T-helper 1 cell treated with Interleukin-12 subunit alpha and Interleukin-12 subunit beta and Interleukin-4 antibody, amounts not matched to agents 30 μg/mL and 1 μg/mL, for 36 hours (primary cell): ENCODE results near the gene KCNT1.

Source experiments
- H3K27ac Mint-ChIP-seq: one replicate; pipeline ENCODE4 v1.8.0; 2021; ENCODE audit warnings: mild to moderate bottlenecking, mixed read lengths
- H3K27me3 Mint-ChIP-seq: one replicate; pipeline ENCODE4 v1.8.0; 2021; ENCODE audit warnings: low read depth, mixed read lengths
- H3K36me3 Mint-ChIP-seq: one replicate; pipeline ENCODE4 v1.8.0; 2021; ENCODE audit warnings: low read depth, mixed read lengths
- H3K4me1 Mint-ChIP-seq: one replicate; pipeline ENCODE4 v1.8.0; 2021; ENCODE audit warnings: low read depth, mixed read lengths
- H3K4me3 Mint-ChIP-seq: one replicate; pipeline ENCODE4 v1.8.0; 2021; ENCODE audit warnings: mild to moderate bottlenecking, moderate library complexity, mixed read lengths
- H3K9me3 Mint-ChIP-seq: one replicate; pipeline ENCODE4 v1.8.0; 2021; ENCODE audit warnings: mixed read lengths

KCNT1 gene

DNA sequence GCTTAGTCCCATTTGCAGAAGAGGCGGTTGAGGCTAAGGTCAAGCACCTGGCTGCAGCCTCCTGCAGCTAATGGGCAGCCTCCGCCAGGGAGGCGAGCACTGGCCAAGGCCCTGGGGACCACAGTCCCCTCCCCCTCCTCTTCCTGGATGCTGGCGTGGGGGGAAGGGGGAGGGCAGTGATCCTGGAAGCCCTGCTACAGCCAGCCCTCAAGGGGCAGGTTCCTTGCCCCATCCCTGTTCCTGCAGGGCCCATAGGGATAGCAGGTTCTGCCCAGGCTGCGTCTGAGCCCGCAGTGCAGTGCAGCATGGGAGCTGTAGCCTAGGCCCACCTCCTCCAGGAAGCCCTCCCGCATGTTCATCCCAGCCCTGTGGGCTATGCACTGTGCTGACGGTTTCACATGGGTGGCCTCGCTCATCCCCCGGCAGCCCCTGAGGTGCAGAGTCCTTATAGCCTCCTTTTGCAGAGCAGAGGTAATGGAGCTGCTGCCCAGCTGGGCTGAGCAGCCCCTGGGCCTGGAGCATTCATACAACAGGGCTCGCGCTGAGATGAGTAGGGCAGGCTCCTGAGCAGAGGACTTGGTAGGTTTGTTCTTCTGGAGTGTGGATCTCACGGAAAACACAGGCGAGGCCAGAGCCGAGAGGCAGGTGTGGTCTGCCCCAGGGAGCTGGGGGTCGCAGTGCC is 36.0 kb downstream of the KCNT1 start:
- Mint-ChIP-seq H3K4me1 (no peaks in the 10 kb centered on the region), H3K4me3 (no peak overlapping the region), H3K27ac (no peak overlapping the region), H3K36me3 (no peaks in the 10 kb centered on the region), H3K9me3 (no peaks in the 10 kb centered on the region), H3K27me3 (peaks cover 4% of the 10 kb centered on the region)

- H3K4me3 Mint-ChIP-seq: no peak overlapping the region
- H3K4me1 Mint-ChIP-seq: no peaks in the 10 kb centered on the region
- H3K9me3 Mint-ChIP-seq: no peaks in the 10 kb centered on the region
- peaks cover 4% of the 10 kb centered on the region for H3K27me3 Mint-ChIP-seq
- H3K36me3 Mint-ChIP-seq: no peaks in the 10 kb centered on the region
- no peak overlapping the region for H3K27ac Mint-ChIP-seq
Observed at GRCh38 chr9:135739271-135740220, 37.6 kb downstream of the KCNT1 start.

DNA sequence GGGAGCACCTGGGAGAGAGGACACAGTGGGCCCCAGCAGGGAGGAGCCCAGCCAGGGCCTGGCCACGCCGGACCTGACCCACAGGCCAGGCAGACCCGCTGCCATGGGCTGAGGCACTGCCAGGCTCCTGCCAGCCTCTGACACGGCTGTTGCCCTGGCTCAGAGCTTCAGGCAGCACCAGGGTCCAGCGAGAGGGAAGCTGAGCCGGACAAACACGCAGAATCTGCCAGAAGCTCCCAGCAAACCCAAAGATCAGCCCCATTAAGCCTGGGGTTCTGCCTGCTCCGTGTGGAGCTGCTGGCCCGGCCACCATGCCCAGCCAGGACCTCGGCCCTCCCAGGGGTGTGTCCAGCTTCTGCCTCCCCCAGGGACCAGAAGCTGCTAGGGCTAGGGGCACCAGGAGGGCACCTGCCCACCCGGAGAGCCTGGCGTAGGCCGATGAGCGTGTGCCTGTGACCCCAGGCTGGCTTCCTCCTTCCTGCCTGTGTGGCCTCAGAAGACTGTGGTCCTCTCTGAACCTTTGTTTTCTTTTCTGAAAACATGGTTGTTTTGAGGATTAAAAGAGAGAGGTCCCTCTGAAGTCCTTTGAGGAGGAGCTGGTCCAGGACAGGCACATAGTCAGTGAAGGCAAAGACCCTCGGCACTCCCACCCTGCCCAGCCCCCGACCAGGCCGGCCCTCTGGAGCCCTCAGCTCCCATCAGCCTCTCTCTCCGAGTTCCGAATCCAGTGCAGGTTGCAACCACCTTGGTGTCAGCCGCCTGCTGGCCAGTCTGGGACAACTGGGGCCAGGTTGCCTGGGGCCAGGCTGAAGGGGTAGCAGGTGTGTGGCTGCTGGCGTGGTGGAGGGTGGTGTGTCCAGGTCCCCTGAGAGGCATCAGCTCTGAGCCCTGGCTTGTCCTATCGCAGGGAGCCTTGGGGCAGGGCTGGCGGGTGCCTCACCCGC is 39.6 kb downstream of the KCNT1 start:
- Mint-ChIP-seq H3K27ac (no peak overlapping the region), H3K9me3 (no peaks in the 10 kb centered on the region), H3K36me3 (no peaks in the 10 kb centered on the region), H3K27me3 (peaks cover 4% of the 10 kb centered on the region), H3K4me3 (no peak overlapping the region), H3K4me1 (no peaks in the 10 kb centered on the region)

- H3K27ac Mint-ChIP-seq: no peak overlapping the region
- no peak overlapping the region for H3K4me3 Mint-ChIP-seq
- no peaks in the 10 kb centered on the region for H3K27me3 Mint-ChIP-seq
- no peaks in the 10 kb centered on the region for H3K4me1 Mint-ChIP-seq
- no peaks in the 10 kb centered on the region for H3K36me3 Mint-ChIP-seq
- H3K9me3 Mint-ChIP-seq: no peaks in the 10 kb centered on the region
Observed at GRCh38 chr9:135743021-135743420, 41.0 kb downstream of the KCNT1 start.

DNA sequence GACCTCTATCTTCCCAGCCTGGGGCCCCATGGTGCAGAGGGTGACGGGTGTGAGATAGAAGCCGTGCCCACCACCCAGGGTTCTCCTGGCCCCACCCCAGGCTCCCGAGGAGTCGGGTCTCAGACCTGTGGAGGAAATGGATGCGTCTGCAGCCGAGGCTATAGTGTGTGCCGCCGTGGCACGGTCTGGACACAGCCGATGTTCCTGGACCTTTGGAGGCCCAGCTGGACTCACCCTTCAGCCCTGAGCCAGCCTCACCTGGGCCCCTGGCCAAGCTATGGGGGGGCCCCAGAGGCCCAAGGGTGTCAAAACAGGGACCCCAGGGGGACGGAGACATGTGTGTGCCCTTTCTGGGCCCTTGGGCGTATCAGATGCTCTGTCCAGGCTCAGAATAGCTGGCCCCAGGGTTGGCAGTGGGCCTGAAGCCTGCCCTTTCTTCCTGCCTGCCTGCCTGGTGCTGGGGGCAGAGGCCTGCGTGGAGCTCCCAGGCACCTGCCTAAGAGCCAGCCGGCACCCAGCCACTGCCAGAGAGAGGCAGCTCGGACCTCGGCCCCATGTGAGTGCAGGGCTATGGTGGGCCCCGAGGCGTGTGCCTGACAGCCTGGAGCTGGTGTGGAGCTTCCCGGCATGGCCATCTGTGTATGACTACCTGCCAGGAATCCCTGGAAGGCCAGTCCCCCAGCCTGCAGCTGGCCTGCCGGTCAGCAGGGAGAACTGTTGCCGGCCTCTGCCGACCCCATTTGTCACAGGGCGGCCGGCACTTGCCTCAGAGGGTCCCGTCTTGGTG is 41.8 kb downstream of the KCNT1 start:
- no peak overlapping the region for H3K4me3 Mint-ChIP-seq
- H3K36me3 Mint-ChIP-seq: no peaks in the 10 kb centered on the region
- H3K4me1 Mint-ChIP-seq: no peaks in the 10 kb centered on the region
- H3K27me3 Mint-ChIP-seq: no peaks in the 10 kb centered on the region
- no peak overlapping the region for H3K27ac Mint-ChIP-seq
- no peaks in the 10 kb centered on the region for H3K9me3 Mint-ChIP-seq

DNA sequence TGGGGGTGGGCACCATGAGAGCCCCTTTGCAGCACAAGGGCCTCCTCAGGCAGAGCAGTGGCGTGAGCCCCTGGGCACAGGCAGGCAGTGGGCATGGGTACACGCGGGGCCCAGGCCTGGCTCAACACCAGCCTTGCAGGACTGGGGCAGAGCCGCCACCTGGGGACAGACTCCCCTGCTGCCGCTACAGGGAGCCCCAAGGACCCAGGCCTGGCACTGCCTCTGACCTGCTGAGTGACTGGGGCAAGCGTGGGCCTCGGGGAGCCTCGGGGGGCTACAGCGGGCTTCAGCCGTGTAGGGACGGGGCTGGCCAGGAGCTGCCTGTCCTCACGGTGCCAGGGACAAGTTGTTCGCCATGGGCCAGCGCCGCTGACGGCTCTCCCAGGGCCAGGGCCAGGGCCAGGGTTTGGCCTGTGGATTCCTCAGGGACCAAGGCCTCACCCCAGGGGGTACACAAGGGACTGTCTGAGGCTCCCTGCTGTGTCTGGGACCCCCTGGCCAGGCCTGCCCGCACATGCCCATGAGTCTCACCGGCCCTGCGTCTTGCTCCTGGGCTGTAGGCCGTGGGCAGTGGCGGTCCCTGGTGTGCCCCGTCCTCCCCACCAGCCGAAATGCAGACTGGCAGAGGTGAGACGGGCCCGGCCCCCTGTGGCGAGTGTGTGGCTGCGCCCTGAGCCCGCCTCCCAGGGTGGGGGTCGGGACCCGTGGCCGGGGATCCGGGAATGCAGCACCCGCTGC is 42.5 kb downstream of the KCNT1 start:
- Mint-ChIP-seq H3K4me3 (no peak overlapping the region), H3K36me3 (no peaks in the 10 kb centered on the region), H3K9me3 (no peaks in the 10 kb centered on the region), H3K27ac (no peak overlapping the region), H3K27me3 (no peaks in the 10 kb centered on the region), H3K4me1 (no peaks in the 10 kb centered on the region)

DNA sequence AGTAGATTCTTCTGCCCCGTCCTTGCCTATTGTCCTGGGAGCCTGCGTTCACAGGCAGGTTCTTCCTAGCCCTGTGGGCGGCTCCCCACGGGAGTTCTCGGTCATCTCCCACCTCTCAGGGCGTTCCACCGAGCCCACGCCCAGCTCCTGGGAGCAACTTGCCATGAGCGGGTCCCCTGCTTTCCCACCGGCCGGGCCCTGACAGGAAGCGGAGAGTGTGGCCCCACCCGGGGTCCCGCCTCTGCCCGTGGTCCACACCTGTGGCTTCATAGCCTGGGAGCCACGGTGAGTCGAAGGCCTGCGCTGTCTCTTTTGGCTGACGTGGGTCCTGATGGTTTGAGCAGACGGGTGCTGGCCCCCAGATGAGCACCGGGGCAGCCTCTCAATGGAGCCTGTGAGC is 43.2 kb downstream of the KCNT1 start:
- H3K27me3 Mint-ChIP-seq: no peaks in the 10 kb centered on the region
- H3K36me3 Mint-ChIP-seq: no peaks in the 10 kb centered on the region
- no peaks in the 10 kb centered on the region for H3K9me3 Mint-ChIP-seq
- no peak overlapping the region for H3K4me3 Mint-ChIP-seq
- no peaks in the 10 kb centered on the region for H3K4me1 Mint-ChIP-seq
- H3K27ac Mint-ChIP-seq: no peak overlapping the region

GRCh38 chr9:135745686-135746324 is 43.8 kb downstream of the KCNT1 start:
- no peak overlapping the region for H3K4me3 Mint-ChIP-seq
- no peaks in the 10 kb centered on the region for H3K27me3 Mint-ChIP-seq
- H3K27ac Mint-ChIP-seq: no peak overlapping the region
- no peaks in the 10 kb centered on the region for H3K9me3 Mint-ChIP-seq
- no peaks in the 10 kb centered on the region for H3K4me1 Mint-ChIP-seq
- no peaks in the 10 kb centered on the region for H3K36me3 Mint-ChIP-seq

GRCh38 chr9:135746565-135746964 is 44.6 kb downstream of the KCNT1 start:
- no peaks in the 10 kb centered on the region for H3K27me3 Mint-ChIP-seq
- H3K27ac Mint-ChIP-seq: no peak overlapping the region
- no peaks in the 10 kb centered on the region for H3K4me1 Mint-ChIP-seq
- no peaks in the 10 kb centered on the region for H3K36me3 Mint-ChIP-seq
- H3K4me3 Mint-ChIP-seq: no peak overlapping the region
- no peaks in the 10 kb centered on the region for H3K9me3 Mint-ChIP-seq

GRCh38 chr9:135747311-135747710 is 45.3 kb downstream of the KCNT1 start:
- no peak overlapping the region for H3K27ac Mint-ChIP-seq
- H3K27me3 Mint-ChIP-seq: no peaks in the 10 kb centered on the region
- no peaks in the 10 kb centered on the region for H3K4me1 Mint-ChIP-seq
- H3K4me3 Mint-ChIP-seq: no peak overlapping the region
- no peaks in the 10 kb centered on the region for H3K36me3 Mint-ChIP-seq
- no peaks in the 10 kb centered on the region for H3K9me3 Mint-ChIP-seq

GRCh38 chr9:135748676-135749075 is 46.7 kb downstream of the KCNT1 start:
- H3K36me3 Mint-ChIP-seq: no peaks in the 10 kb centered on the region
- H3K9me3 Mint-ChIP-seq: no peaks in the 10 kb centered on the region
- no peak overlapping the region for H3K27ac Mint-ChIP-seq
- H3K4me1 Mint-ChIP-seq: no peaks in the 10 kb centered on the region
- H3K27me3 Mint-ChIP-seq: no peaks in the 10 kb centered on the region
- H3K4me3 Mint-ChIP-seq: no peak overlapping the region

DNA sequence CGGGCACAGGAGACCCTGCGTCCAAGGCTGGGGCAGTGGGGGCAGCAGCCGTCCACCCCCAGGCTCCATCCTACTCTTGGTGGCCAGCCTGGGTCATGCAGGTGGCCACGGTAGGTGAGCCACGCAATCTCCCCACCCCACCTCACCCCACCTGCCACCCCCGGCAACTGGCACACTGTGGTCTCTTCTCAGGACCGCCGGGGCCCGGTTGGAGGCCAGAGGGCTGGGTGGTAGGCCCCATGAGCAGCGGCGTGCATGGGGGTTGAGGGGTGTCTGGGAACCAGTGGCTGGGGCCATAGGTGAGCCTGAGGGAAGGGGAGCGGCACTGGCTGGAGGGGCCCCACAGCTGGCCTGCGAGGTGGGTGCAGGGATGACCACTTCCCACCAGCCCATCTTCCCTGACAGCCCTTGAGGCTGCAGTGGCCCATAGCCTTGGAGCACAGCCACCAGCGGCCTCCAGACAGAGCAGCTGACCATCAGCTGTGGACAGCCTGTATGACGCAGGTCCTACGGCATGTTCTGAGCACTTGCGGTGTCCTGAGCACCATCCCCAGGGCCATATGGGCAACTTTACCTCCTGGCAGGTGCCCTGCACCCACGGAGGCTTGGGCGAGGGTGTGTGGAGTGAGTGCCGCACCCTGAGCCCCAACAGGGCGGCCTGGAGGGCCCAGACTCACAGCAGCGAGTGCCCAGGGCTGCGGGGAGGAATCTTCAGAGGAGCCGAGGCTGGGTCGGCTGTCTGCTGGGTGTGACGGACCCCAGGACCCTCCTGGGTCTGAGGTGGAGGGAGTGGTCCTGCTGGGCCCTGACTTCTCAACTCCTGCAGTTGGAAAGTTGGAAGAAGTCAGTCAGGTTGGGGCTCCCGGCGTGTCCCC is 47.4 kb downstream of the KCNT1 start:
- no peaks in the 10 kb centered on the region for H3K4me1 Mint-ChIP-seq
- H3K27ac Mint-ChIP-seq: no peak overlapping the region
- no peaks in the 10 kb centered on the region for H3K36me3 Mint-ChIP-seq
- H3K27me3 Mint-ChIP-seq: no peaks in the 10 kb centered on the region
- no peaks in the 10 kb centered on the region for H3K9me3 Mint-ChIP-seq
- no peak overlapping the region for H3K4me3 Mint-ChIP-seq
